HepG2 (cell line): ENCODE measurements around the gene PRSS27. TPM values are rescaled to one million over a fixed set of nuclear protein-coding genes. Genes with fewer than 3 reads are reported as not detected.

Experiments used
- CHD2 ChIP-seq: IDR thresholded peaks from 2 replicates; pipeline ENCODE4 v1.6.1; 2011; ENCODE audit warnings: low read depth, low read length, improper control_type of control experiment
- HDAC2 ChIP-seq: sonication (generic); formaldehyde crosslinking; IDR thresholded peaks from 2 replicates; pipeline ENCODE4 v1.4.0; 2020; ENCODE audit warnings: missing genetic modification reagents
- IRX3 ChIP-seq: sonication (generic); formaldehyde crosslinking; IDR thresholded peaks from 2 replicates; pipeline ENCODE4 v1.8.1; 2023; ENCODE audit warnings: mild to moderate bottlenecking, low read depth, missing genetic modification reagents, borderline replicate concordance
- KLF11 ChIP-seq: IDR thresholded peaks from 2 replicates; pipeline ENCODE4 v1.6.1; 2016; ENCODE audit warnings: missing compliant biosample characterization
- MED8 ChIP-seq: sonication (generic); formaldehyde crosslinking; IDR thresholded peaks from 2 replicates; pipeline ENCODE4 v1.8.1; 2023; ENCODE audit warnings: mild to moderate bottlenecking, missing genetic modification reagents; ENCODE audit not compliant: insufficient replicate concordance
- SMARCC2 ChIP-seq: fragments of 450-650 bp; IDR thresholded peaks from 2 replicates; pipeline ENCODE4 v1.6.1; 2017; ENCODE audit warnings: antibody characterized with exemption, mild to moderate bottlenecking
- ZBTB21 ChIP-seq: sonication (generic); formaldehyde crosslinking; IDR thresholded peaks from 2 replicates; pipeline ENCODE4 v1.4.0; 2020; ENCODE audit warnings: missing genetic modification reagents
- ZFP37 ChIP-seq: sonication (generic); formaldehyde crosslinking; IDR thresholded peaks from 2 replicates; pipeline ENCODE4 v1.4.0; 2020; ENCODE audit warnings: missing genetic modification reagents, borderline replicate concordance
- ZMYM4 ChIP-seq: sonication (generic); formaldehyde crosslinking; IDR thresholded peaks from 2 replicates; pipeline ENCODE4 v1.8.1; 2023; ENCODE audit warnings: mild to moderate bottlenecking, missing genetic modification reagents
- polyA plus RNA-seq, 8 experiments: library from polyadenylated mRNA; depleted of rRNA in 3 of 8; stranded (reverse) in 7 of 8; unstranded in 1 of 8; fragments of >200 nt; fragmentation: Illumina TruSeq in 4 of 8; extraction: Trizol in 4 of 8; gene quantifications; 2 replicates each; pipeline versions ENCODE4 v1.2.1 to v1.2.3, GENCODE V29; 2011 to 2016; ENCODE audit warnings: low read depth in 4 of 8, missing spikeins in 1 of 8, mixed read lengths in 1 of 8; ENCODE audit not compliant: insufficient read depth in 1 of 8
- total RNA-seq, 5 experiments: library from RNA; depleted of rRNA; stranded (reverse); fragments of >200 nt; fragmentation: Illumina TruSeq; extraction: Trizol; gene quantifications; 2 replicates each; pipeline ENCODE4 v1.2.3, GENCODE V29; 2016; ENCODE audit warnings: low read depth in 1 of 5
- TF ChIP-seq, protein P1 (sequence below): sonication (generic); formaldehyde crosslinking; IDR thresholded peaks from 2 replicates; pipeline ENCODE4 v1.9.0; 2021; ENCODE audit warnings: mild to moderate bottlenecking, missing genetic modification reagents
- TF ChIP-seq, protein P2 (sequence below): IDR thresholded peaks from 2 replicates; pipeline ENCODE4 v1.6.1; 2016; ENCODE audit warnings: mild to moderate bottlenecking, missing biosample characterization, missing genetic modification reagents
- TF ChIP-seq, protein P3 (sequence below): sonication (generic); formaldehyde crosslinking; IDR thresholded peaks from 2 replicates; pipeline ENCODE4 v1.4.0; 2020; ENCODE audit warnings: missing genetic modification reagents
- TF ChIP-seq, protein P4 (sequence below): IDR thresholded peaks from 2 replicates; pipeline ENCODE4 v1.6.1; 2016
- TF ChIP-seq, protein P5 (sequence below): sonication (generic); formaldehyde crosslinking; IDR thresholded peaks from 2 replicates; pipeline ENCODE4 v1.5.1; 2020; ENCODE audit warnings: missing genetic modification reagents, mild to moderate bottlenecking, borderline replicate concordance
- TF ChIP-seq, protein P6 (sequence below): sonication (generic); formaldehyde crosslinking; IDR thresholded peaks from 2 replicates; pipeline ENCODE4 v1.5.0; 2020; ENCODE audit warnings: mild to moderate bottlenecking, missing genetic modification reagents

PRSS27 gene
- total and polyA plus RNA-seq, 2 of the 13 experiments (the other 11 are each of a cell fraction or from before 2014, with no cell fraction given), result 0.20 to 0.73 TPM

DNA sequence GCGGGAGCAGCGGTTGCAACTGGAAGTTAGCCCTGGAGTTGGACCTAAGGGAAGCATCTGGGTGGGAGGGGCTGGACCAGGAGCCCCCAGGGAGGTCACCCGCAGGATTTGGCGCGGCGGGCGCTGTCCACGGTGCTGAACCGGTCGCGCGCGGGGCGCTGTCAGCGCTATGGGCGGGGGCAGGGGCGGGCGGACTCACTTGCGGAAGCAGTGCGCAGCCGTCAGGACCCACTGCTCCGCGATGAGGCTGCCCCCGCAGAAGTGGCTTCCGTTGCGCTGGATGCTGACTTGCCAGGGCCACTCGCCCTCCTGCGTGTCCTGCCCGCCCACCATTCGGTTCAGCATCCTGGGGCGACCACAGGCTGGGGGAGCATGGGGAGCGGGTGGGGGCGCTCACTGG lies 4.5 kb downstream of the PRSS27 start (continued):
- TF ChIP-seq MED8 (CRISPR knock-in tag), result no peak
- TF ChIP-seq, protein P1, sequence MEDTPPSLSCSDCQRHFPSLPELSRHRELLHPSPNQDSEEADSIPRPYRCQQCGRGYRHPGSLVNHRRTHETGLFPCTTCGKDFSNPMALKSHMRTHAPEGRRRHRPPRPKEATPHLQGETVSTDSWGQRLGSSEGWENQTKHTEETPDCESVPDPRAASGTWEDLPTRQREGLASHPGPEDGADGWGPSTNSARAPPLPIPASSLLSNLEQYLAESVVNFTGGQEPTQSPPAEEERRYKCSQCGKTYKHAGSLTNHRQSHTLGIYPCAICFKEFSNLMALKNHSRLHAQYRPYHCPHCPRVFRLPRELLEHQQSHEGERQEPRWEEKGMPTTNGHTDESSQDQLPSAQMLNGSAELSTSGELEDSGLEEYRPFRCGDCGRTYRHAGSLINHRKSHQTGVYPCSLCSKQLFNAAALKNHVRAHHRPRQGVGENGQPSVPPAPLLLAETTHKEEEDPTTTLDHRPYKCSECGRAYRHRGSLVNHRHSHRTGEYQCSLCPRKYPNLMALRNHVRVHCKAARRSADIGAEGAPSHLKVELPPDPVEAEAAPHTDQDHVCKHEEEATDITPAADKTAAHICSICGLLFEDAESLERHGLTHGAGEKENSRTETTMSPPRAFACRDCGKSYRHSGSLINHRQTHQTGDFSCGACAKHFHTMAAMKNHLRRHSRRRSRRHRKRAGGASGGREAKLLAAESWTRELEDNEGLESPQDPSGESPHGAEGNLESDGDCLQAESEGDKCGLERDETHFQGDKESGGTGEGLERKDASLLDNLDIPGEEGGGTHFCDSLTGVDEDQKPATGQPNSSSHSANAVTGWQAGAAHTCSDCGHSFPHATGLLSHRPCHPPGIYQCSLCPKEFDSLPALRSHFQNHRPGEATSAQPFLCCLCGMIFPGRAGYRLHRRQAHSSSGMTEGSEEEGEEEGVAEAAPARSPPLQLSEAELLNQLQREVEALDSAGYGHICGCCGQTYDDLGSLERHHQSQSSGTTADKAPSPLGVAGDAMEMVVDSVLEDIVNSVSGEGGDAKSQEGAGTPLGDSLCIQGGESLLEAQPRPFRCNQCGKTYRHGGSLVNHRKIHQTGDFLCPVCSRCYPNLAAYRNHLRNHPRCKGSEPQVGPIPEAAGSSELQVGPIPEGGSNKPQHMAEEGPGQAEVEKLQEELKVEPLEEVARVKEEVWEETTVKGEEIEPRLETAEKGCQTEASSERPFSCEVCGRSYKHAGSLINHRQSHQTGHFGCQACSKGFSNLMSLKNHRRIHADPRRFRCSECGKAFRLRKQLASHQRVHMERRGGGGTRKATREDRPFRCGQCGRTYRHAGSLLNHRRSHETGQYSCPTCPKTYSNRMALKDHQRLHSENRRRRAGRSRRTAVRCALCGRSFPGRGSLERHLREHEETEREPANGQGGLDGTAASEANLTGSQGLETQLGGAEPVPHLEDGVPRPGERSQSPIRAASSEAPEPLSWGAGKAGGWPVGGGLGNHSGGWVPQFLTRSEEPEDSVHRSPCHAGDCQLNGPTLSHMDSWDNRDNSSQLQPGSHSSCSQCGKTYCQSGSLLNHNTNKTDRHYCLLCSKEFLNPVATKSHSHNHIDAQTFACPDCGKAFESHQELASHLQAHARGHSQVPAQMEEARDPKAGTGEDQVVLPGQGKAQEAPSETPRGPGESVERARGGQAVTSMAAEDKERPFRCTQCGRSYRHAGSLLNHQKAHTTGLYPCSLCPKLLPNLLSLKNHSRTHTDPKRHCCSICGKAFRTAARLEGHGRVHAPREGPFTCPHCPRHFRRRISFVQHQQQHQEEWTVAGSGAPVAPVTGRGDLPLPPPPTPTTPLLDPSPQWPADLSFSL (CRISPR knock-in tag), result no peak
- TF ChIP-seq ZMYM4 (CRISPR knock-in tag), result no peak
- no peak for TF ChIP-seq ZBTB21 (CRISPR knock-in tag)
- TF ChIP-seq ZFP37, result no peak
- no peak for TF ChIP-seq IRX3
- TF ChIP-seq, protein P2, sequence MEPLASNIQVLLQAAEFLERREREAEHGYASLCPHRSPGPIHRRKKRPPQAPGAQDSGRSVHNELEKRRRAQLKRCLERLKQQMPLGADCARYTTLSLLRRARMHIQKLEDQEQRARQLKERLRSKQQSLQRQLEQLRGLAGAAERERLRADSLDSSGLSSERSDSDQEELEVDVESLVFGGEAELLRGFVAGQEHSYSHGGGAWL, result 0 out of 2 replicates have a peak, but pooled peaks have one; percentile 35
- TF ChIP-seq KLF11, result no peak
- TF ChIP-seq, protein P3, sequence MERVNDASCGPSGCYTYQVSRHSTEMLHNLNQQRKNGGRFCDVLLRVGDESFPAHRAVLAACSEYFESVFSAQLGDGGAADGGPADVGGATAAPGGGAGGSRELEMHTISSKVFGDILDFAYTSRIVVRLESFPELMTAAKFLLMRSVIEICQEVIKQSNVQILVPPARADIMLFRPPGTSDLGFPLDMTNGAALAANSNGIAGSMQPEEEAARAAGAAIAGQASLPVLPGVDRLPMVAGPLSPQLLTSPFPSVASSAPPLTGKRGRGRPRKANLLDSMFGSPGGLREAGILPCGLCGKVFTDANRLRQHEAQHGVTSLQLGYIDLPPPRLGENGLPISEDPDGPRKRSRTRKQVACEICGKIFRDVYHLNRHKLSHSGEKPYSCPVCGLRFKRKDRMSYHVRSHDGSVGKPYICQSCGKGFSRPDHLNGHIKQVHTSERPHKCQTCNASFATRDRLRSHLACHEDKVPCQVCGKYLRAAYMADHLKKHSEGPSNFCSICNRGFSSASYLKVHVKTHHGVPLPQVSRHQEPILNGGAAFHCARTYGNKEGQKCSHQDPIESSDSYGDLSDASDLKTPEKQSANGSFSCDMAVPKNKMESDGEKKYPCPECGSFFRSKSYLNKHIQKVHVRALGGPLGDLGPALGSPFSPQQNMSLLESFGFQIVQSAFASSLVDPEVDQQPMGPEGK (CRISPR knock-in tag), result peak; percentile 74
- no peak for TF ChIP-seq HDAC2
- no peak for TF ChIP-seq CHD2
- TF ChIP-seq, protein P4, sequence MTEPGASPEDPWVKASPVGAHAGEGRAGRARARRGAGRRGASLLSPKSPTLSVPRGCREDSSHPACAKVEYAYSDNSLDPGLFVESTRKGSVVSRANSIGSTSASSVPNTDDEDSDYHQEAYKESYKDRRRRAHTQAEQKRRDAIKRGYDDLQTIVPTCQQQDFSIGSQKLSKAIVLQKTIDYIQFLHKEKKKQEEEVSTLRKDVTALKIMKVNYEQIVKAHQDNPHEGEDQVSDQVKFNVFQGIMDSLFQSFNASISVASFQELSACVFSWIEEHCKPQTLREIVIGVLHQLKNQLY (CRISPR knock-in tag), result no peak
- TF ChIP-seq, protein P5, sequence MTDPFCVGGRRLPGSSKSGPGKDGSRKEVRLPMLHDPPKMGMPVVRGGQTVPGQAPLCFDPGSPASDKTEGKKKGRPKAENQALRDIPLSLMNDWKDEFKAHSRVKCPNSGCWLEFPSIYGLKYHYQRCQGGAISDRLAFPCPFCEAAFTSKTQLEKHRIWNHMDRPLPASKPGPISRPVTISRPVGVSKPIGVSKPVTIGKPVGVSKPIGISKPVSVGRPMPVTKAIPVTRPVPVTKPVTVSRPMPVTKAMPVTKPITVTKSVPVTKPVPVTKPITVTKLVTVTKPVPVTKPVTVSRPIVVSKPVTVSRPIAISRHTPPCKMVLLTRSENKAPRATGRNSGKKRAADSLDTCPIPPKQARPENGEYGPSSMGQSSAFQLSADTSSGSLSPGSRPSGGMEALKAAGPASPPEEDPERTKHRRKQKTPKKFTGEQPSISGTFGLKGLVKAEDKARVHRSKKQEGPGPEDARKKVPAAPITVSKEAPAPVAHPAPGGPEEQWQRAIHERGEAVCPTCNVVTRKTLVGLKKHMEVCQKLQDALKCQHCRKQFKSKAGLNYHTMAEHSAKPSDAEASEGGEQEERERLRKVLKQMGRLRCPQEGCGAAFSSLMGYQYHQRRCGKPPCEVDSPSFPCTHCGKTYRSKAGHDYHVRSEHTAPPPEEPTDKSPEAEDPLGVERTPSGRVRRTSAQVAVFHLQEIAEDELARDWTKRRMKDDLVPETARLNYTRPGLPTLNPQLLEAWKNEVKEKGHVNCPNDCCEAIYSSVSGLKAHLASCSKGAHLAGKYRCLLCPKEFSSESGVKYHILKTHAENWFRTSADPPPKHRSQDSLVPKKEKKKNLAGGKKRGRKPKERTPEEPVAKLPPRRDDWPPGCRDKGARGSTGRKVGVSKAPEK (CRISPR knock-in tag), result no peak
- no peak for TF ChIP-seq SMARCC2
- TF ChIP-seq, protein P6, sequence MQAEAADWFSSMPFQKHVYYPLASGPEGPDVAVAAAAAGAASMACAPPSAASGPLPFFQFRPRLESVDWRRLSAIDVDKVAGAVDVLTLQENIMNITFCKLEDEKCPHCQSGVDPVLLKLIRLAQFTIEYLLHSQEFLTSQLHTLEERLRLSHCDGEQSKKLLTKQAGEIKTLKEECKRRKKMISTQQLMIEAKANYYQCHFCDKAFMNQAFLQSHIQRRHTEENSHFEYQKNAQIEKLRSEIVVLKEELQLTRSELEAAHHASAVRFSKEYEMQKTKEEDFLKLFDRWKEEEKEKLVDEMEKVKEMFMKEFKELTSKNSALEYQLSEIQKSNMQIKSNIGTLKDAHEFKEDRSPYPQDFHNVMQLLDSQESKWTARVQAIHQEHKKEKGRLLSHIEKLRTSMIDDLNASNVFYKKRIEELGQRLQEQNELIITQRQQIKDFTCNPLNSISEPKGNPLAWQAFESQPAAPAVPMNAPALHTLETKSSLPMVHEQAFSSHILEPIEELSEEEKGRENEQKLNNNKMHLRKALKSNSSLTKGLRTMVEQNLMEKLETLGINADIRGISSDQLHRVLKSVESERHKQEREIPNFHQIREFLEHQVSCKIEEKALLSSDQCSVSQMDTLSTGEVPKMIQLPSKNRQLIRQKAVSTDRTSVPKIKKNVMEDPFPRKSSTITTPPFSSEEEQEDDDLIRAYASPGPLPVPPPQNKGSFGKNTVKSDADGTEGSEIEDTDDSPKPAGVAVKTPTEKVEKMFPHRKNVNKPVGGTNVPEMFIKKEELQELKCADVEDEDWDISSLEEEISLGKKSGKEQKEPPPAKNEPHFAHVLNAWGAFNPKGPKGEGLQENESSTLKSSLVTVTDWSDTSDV, result no peak
